Liver (tissue), 9 donors: ENCODE measurements around the gene ASTN1. TPM values are rescaled to one million over a fixed set of nuclear protein-coding genes. Genes with fewer than 3 reads are reported as not detected.
A peak's percentile ranks its signal among the peaks of the same experiment; 100 is the strongest.

ENCODE experiments used
- DNase-seq: peaks from one replicate; pipeline ENCODE4 v3.0.0-alpha.2; 2017; ENCODE audit warnings: low spot score
- H3K27ac ChIP-seq, 2 donors: one replicate each; pipeline ENCODE4 v1.7.0; 2013; ENCODE audit warnings: inconsistent platforms in 2 of 2, low read length in 2 of 2, control low read depth in 1 of 2, low read depth in 1 of 2, mild to moderate bottlenecking in 1 of 2
- H3K27me3 ChIP-seq, 4 donors: one replicate each; pipeline versions ENCODE4 v1.6.1 to v1.7.0; 2013; ENCODE audit warnings: low read length in 3 of 4, inconsistent platforms in 1 of 4, mild to moderate bottlenecking in 1 of 4, moderate library complexity in 1 of 4; ENCODE audit not compliant: control insufficient read depth in 4 of 4, insufficient read depth in 4 of 4
- H3K36me3 ChIP-seq, 4 donors: one replicate each; pipeline versions ENCODE4 v1.6.1 to v1.7.0; 2013; ENCODE audit warnings: low read length in 3 of 4, mild to moderate bottlenecking in 3 of 4, low read depth in 1 of 4, moderate library complexity in 1 of 4; ENCODE audit not compliant: control insufficient read depth in 4 of 4, insufficient read depth in 3 of 4
- H3K4me1 ChIP-seq, 4 donors: one replicate each; pipeline versions ENCODE4 v1.6.1 to v1.7.0; 2013; ENCODE audit warnings: low read length in 3 of 4, mild to moderate bottlenecking in 3 of 4, moderate library complexity in 1 of 4; ENCODE audit not compliant: control insufficient read depth in 4 of 4, insufficient read depth in 4 of 4
- H3K4me3 ChIP-seq, 3 donors: one replicate each; pipeline versions ENCODE4 v1.6.1 to v1.7.0; 2013; ENCODE audit warnings: low read length in 3 of 3, control low read depth in 1 of 3, low read depth in 1 of 3, mild to moderate bottlenecking in 1 of 3
- H3K9ac ChIP-seq, 2 donors: one replicate each; pipeline ENCODE4 v1.7.0; 2013; ENCODE audit warnings: low read length in 2 of 2, mild to moderate bottlenecking in 2 of 2, moderate library complexity in 2 of 2, control low read depth in 1 of 2, low read depth in 1 of 2
- H3K9me3 ChIP-seq, 4 donors: one replicate each; pipeline versions ENCODE4 v1.6.1 to v1.7.0; 2013; ENCODE audit warnings: low read length in 3 of 4; ENCODE audit not compliant: control insufficient read depth in 4 of 4
- ATF3 ChIP-seq: IDR thresholded peaks from 2 replicates; pipeline ENCODE4 v1.6.1; 2016; ENCODE audit warnings: antibody characterized with exemption
- CTCF ChIP-seq: fragments of 150-350 bp; IDR thresholded peaks from 2 replicates; pipeline ENCODE4 v1.5.1; 2017; ENCODE audit warnings: improper control_type of control experiment, low read depth, low read length; ENCODE audit not compliant: missing input control
- EGR1 ChIP-seq, 2 donors: IDR thresholded peaks; 2 replicates each; pipeline ENCODE4 v1.6.1; 2016 to 2018; ENCODE audit warnings: antibody characterized with exemption in 2 of 2, low read depth in 2 of 2
- FOXA1 ChIP-seq: IDR thresholded peaks from 2 replicates; pipeline ENCODE4 v1.6.1; 2016; ENCODE audit warnings: antibody characterized with exemption
- HNF4G ChIP-seq: IDR thresholded peaks from 2 replicates; pipeline ENCODE4 v1.6.1; 2016; ENCODE audit warnings: antibody characterized with exemption
- NR2F2 ChIP-seq: IDR thresholded peaks from 2 replicates; pipeline ENCODE4 v1.6.1; 2016; ENCODE audit warnings: antibody characterized with exemption
- REST ChIP-seq: IDR thresholded peaks from 2 replicates; pipeline ENCODE4 v1.6.1; 2016; ENCODE audit warnings: antibody characterized with exemption, mild to moderate bottlenecking
- YY1 ChIP-seq: IDR thresholded peaks from 2 replicates; pipeline ENCODE4 v1.6.1; 2016; ENCODE audit warnings: antibody characterized with exemption, mild to moderate bottlenecking
- ZBTB33 ChIP-seq: IDR thresholded peaks from 2 replicates; pipeline ENCODE4 v1.6.1; 2016; ENCODE audit warnings: antibody characterized with exemption
- WGBS: extraction: QIAGEN DNeasy Blood & Tissue Kit; methylation state at CpG from one replicate; pipeline ENCODE4 v1.1.7; 2013; 5-methylcytosine and 5-hydroxymethylcytosine counted together
- polyA plus RNA-seq, 2 donors: library from polyadenylated mRNA; stranded (reverse) in 1 of 2; unstranded in 1 of 2; fragments of 200-250 nt in 1 of 2; fragments of >200 nt in 1 of 2; fragmentation: Nextera tagmentation in 1 of 2; extraction: Ambion mirVana in 1 of 2; gene quantifications; one replicate each; pipeline versions ENCODE4 v1.2.1 to v1.2.3, GENCODE V29; 2013 to 2015
- total RNA-seq, 2 donors: library from RNA; depleted of rRNA; stranded (reverse); fragments of >200 nt; gene quantifications; one replicate each; pipeline ENCODE4 v1.2.3, GENCODE V29; 2014
- donor health status: healthy.
- donor health status: healthy.
- donor health status: healthy.
- donor health status: healthy.
- donor health status: healthy.

The ASTN1 gene
- total and polyA plus RNA-seq, 4 donors: 0.10 to 0.28 (median 0.18) TPM

- H3K9me3 ChIP-seq: peaks cover 0 to 2% (median 0%) of the 10 kb centered on the region in 4 donors
- H3K27me3 ChIP-seq: peaks cover 2 to 11% (median 6%) of the 10 kb centered on the region in 4 donors
- DNase-seq: no peak
- TF ChIP-seq CTCF (no peak), NR2F2 (no peak), FOXA1 (no peak), ATF3 (no peak), ZBTB33 (no peak), HNF4G (no peak)
- H3K4me1 ChIP-seq: peaks cover 0 to 6% (median 3%) of the 10 kb centered on the region in 4 donors
- no peak overlapping the region for H3K9ac ChIP-seq
- H3K27ac ChIP-seq: no peak overlapping the region
- H3K4me3 ChIP-seq: no peak overlapping the region
- 14% methylated on average over 8 of the region's 8 CpGs for WGBS
- no peaks in the 10 kb centered on the region for H3K36me3 ChIP-seq
These were observed 7.1 kb upstream of the ASTN1 start for GRCh38 chr1:177171536-177172123.

- no peak for TF ChIP-seq EGR1 (IDR thresholded peaks at IDR 0.05; ENCODE audit: low read depth in 2 of 2)
- TF ChIP-seq HNF4G: no peak
- TF ChIP-seq YY1: no peak
- TF ChIP-seq REST: no peak
- no peak for TF ChIP-seq FOXA1
- peaks cover 0 to 6% (median 3%) of the 10 kb centered on the region in 4 donors for H3K4me1 ChIP-seq
- no peak for DNase-seq
- no peak within 1 kb of the TSS for H3K9ac ChIP-seq
- no peak within 1 kb of the TSS for H3K27ac ChIP-seq
- whole genome bisulfite sequencing: 5% methylated on average over 49 of the region's 49 CpGs
- H3K27me3 ChIP-seq: peaks cover 2 to 11% (median 6%) of the 10 kb centered on the region in 4 donors
- H3K4me3 ChIP-seq: peak within 1 kb of the TSS in 2 of 3 donors; percentile 5 to 14
- no peaks in the 10 kb centered on the region for H3K36me3 ChIP-seq
- peaks cover 0 to 2% (median 0%) of the 10 kb centered on the region in 4 donors for H3K9me3 ChIP-seq
These were observed 6.4 kb upstream of the ASTN1 start, which contains the start of gene BRINP2 for GRCh38 chr1:177170756-177171535. TSS of gene BRINP2 (plus strand) at chr1:177170958. CDS start at chr1:177229877, 58,919 bp downstream.
